ENCODE results near the gene MBTPS1.
"Not testable (repeated sequence)": the region's sequence is repeated elsewhere in the genome, so short reads cannot be mapped to it uniquely, and the experiment has no call there.

MBTPS1 gene

GRCh38 chr16:84137287-84137686, 20.5 kb upstream of the MBTPS1 start:
- DNase-seq (ENCODE audit: low spot score), result no peak

GRCh38 chr16:84136331-84137125, 19.8 kb upstream of the MBTPS1 start:
- no peak for DNase-seq (ENCODE audit: low spot score)

- DNase-seq (ENCODE audit: low spot score), result no peak
Measured at GRCh38 chr16:84132527-84133285, 16.0 kb upstream of the MBTPS1 start.

GRCh38 chr16:84131117-84131516, 14.4 kb upstream of the MBTPS1 start:
- DNase-seq (ENCODE audit: low spot score), result no peak

- DNase-seq (ENCODE audit: low spot score), result no peak
Measured at GRCh38 chr16:84124257-84125073, 7.7 kb upstream of the MBTPS1 start.

- DNase-seq (ENCODE audit: low spot score), result no peak
Measured at GRCh38 chr16:84121007-84121406, 4.3 kb upstream of the MBTPS1 start.

GRCh38 chr16:84120023-84120422, 3.3 kb upstream of the MBTPS1 start:
- no peak for DNase-seq (ENCODE audit: low spot score)

- DNase-seq (ENCODE audit: low spot score), result no peak
Measured at GRCh38 chr16:84119368-84119767, 2.6 kb upstream of the MBTPS1 start.

- not testable (repeated sequence) for DNase-seq (ENCODE audit: low spot score)
Measured at GRCh38 chr16:84118315-84118714, 1.6 kb upstream of the MBTPS1 start.

- DNase-seq (ENCODE audit: low spot score), result peak; percentile 61
Measured at GRCh38 chr16:84117494-84117843, 727 bp upstream of the MBTPS1 start.

- DNase-seq (ENCODE audit: low spot score), result peak; percentile 60
Measured at GRCh38 chr16:84115919-84116719, 623 bp downstream of the MBTPS1 start.

GRCh38 chr16:84111949-84112348, 4.8 kb downstream of the MBTPS1 start:
- not testable (repeated sequence) for DNase-seq (ENCODE audit: low spot score)

GRCh38 chr16:84111525-84111924, 5.2 kb downstream of the MBTPS1 start:
- DNase-seq (ENCODE audit: low spot score), result no peak

- no peak for DNase-seq (ENCODE audit: low spot score)
Measured at GRCh38 chr16:84110527-84110926, 6.2 kb downstream of the MBTPS1 start.

- no peak for DNase-seq (ENCODE audit: low spot score)
Measured at GRCh38 chr16:84109598-84110335, 7.0 kb downstream of the MBTPS1 start.

GRCh38 chr16:84107921-84108320, 8.8 kb downstream of the MBTPS1 start:
- DNase-seq (ENCODE audit: low spot score), result no peak

GRCh38 chr16:84105948-84106740, 10.6 kb downstream of the MBTPS1 start:
- DNase-seq (ENCODE audit: low spot score), result no peak

GRCh38 chr16:84105301-84105815, 11.4 kb downstream of the MBTPS1 start:
- DNase-seq (ENCODE audit: low spot score), result no peak

- no peak for DNase-seq (ENCODE audit: low spot score)
Measured at GRCh38 chr16:84104231-84104630, 12.5 kb downstream of the MBTPS1 start.

GRCh38 chr16:84103678-84104077, 13.1 kb downstream of the MBTPS1 start:
- no peak for DNase-seq (ENCODE audit: low spot score)
